ENCODE measurements around the gene TYW3. TPM values are rescaled to one million over a fixed set of nuclear protein-coding genes. Genes with fewer than 3 reads are reported as not detected.

The TYW3 gene
- total RNA-seq, 1 experiment from 2014 or later: 31.3 TPM

- H3K9me3 Mint-ChIP-seq (ENCODE audit: low read depth, unreplicated experiment): peaks cover 2% of the 10 kb centered on the region
- H3K27ac Mint-ChIP-seq (ENCODE audit: unreplicated experiment): no peak overlapping the region
- no peaks in the 10 kb centered on the region for H3K4me1 Mint-ChIP-seq (ENCODE audit: low read depth, unreplicated experiment)
- H3K4me3 Mint-ChIP-seq (ENCODE audit: low read depth, unreplicated experiment): no peak overlapping the region
- TF ChIP-seq, protein P1, sequence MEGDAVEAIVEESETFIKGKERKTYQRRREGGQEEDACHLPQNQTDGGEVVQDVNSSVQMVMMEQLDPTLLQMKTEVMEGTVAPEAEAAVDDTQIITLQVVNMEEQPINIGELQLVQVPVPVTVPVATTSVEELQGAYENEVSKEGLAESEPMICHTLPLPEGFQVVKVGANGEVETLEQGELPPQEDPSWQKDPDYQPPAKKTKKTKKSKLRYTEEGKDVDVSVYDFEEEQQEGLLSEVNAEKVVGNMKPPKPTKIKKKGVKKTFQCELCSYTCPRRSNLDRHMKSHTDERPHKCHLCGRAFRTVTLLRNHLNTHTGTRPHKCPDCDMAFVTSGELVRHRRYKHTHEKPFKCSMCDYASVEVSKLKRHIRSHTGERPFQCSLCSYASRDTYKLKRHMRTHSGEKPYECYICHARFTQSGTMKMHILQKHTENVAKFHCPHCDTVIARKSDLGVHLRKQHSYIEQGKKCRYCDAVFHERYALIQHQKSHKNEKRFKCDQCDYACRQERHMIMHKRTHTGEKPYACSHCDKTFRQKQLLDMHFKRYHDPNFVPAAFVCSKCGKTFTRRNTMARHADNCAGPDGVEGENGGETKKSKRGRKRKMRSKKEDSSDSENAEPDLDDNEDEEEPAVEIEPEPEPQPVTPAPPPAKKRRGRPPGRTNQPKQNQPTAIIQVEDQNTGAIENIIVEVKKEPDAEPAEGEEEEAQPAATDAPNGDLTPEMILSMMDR (IDR thresholded peaks at IDR 0.05; ENCODE audit: unreplicated experiment): no peak
- CTCF ChIA-PET: no interaction called here
- DNase-seq: no peak
- H3K27me3 Mint-ChIP-seq (ENCODE audit: unreplicated experiment): no peaks in the 10 kb centered on the region
- H3K36me3 Mint-ChIP-seq (ENCODE audit: insufficient read depth, unreplicated experiment): no peaks in the 10 kb centered on the region
- intact Hi-C loops (cut with micrococcal nuclease; ENCODE audit: unreplicated experiment): no loop called here
- BruUV-seq (replicated peaks): no TSS peak
These were observed 79.2 kb downstream of the TYW3 start for GRCh38 chr1:74812180-74812541.

Other genes with a start within 250 kb of the TYW3 start
- not detected in 2 replicates for gene LRRC53, start 220.5 kb upstream of the TYW3 start, total RNA-seq (2022)
- gene ERICH3, start 59.4 kb upstream of the TYW3 start, total RNA-seq (2022): 0.15 and 0.35 TPM in 2 replicates
- 132 and 143 TPM in 2 replicates for gene CRYZ, start 102 bp upstream of the TYW3 start, total RNA-seq (2022)

All from Calu3 (cell line).